SK-N-SH (cell line): ENCODE measurements around the gene KLHL14. TPM values are rescaled to one million over a fixed set of nuclear protein-coding genes. Genes with fewer than 3 reads are reported as not detected.

Experiments
- CTCF ChIA-PET: fragments of 300-600, 350-600 bp; formaldehyde crosslinking; extraction: SDS; loops from one replicate; lab custom pipeline; 2021; lab: Yijun Ruan, JAX
- POLR2A ChIA-PET: fragments of 350-600 bp; sonication (Branson Sonifier 250); formaldehyde crosslinking; extraction: SDS; loops from one replicate; lab custom pipeline; 2020; ENCODE audit warnings: antibody characterized with exemption, inconsistent platforms; lab: Yijun Ruan, JAX
- DNase-seq: peaks from one replicate; pipeline ENCODE4 v3.0.0; 2012
- H2AFZ ChIP-seq: fragments of 200-600 bp; sonication (generic); 2 replicates; pipeline ENCODE4 v1.8.1; 2016; ENCODE audit warnings: antibody characterized with exemption, mild to moderate bottlenecking, low read depth
- H3F3A ChIP-seq: fragments of 200-600 bp; sonication (generic); replicated peaks from 2 replicates; pipeline ENCODE3; 2016; ENCODE audit warnings: antibody characterized with exemption, mild to moderate bottlenecking; ENCODE audit not compliant: insufficient read depth
- H3K27ac ChIP-seq, 2 experiments: fragments of 200-500 bp in 1 of 2; fragments of 200-600 bp in 1 of 2; sonication (Bioruptor generic) in 1 of 2; sonication (generic), shearing (Covaris generic) in 1 of 2; 2 replicates each; pipeline versions ENCODE4 v1.5.1 to v1.6.1; 2014 to 2016; ENCODE audit warnings: low read depth in 2 of 2, inconsistent platforms in 1 of 2, low read length in 1 of 2, mild to moderate bottlenecking in 1 of 2, mixed read lengths in 1 of 2
- H3K27me3 ChIP-seq: fragments of 200-600 bp; sonication (generic), shearing (Covaris generic); 2 replicates; pipeline ENCODE4 v1.6.1; 2016; ENCODE audit warnings: mixed run types; ENCODE audit not compliant: insufficient read depth
- H3K36me3 ChIP-seq, 2 experiments: fragments of 200-500 bp in 1 of 2; fragments of 200-600 bp in 1 of 2; sonication (Bioruptor generic) in 1 of 2; sonication (generic) in 1 of 2; replicated peaks in 1 of 2; 2 replicates each; pipeline versions ENCODE3 to v1.5.1; 2014 to 2016; ENCODE audit warnings: low read length in 1 of 2, mild to moderate bottlenecking in 1 of 2; ENCODE audit not compliant: insufficient read depth in 2 of 2, control insufficient read depth in 1 of 2
- H3K4me1 ChIP-seq, 2 experiments: fragments of 200-500 bp in 1 of 2; fragments of 200-600 bp in 1 of 2; sonication (Bioruptor generic) in 1 of 2; sonication (generic), shearing (Covaris generic) in 1 of 2; 2 replicates each; pipeline versions ENCODE4 v1.5.1 to v1.6.1; 2014 to 2016; ENCODE audit warnings: low read depth in 1 of 2, low read length in 1 of 2, mixed run types in 1 of 2; ENCODE audit not compliant: insufficient read depth in 2 of 2, control insufficient read depth in 1 of 2
- H3K4me2 ChIP-seq: fragments of 200-600 bp; sonication (generic), shearing (Covaris generic); 2 replicates; pipeline ENCODE4 v1.6.1; 2017; ENCODE audit warnings: mixed run types
- H3K4me3 ChIP-seq, 2 experiments: fragments of 200-500 bp in 1 of 2; fragments of 200-600 bp in 1 of 2; sonication (Bioruptor generic) in 1 of 2; sonication (generic), shearing (Covaris generic) in 1 of 2; 2 replicates each; pipeline versions ENCODE4 v1.5.1 to v1.8.1; 2014 to 2016; ENCODE audit warnings: low read depth in 2 of 2, inconsistent platforms in 1 of 2, low read length in 1 of 2, mild to moderate bottlenecking in 1 of 2, mixed read lengths in 1 of 2, moderate library complexity in 1 of 2
- H3K79me2 ChIP-seq: fragments of 200-600 bp; sonication (generic); 2 replicates; pipeline ENCODE4 v1.8.1; 2017; ENCODE audit warnings: mild to moderate bottlenecking; ENCODE audit not compliant: insufficient read depth
- H3K9ac ChIP-seq: fragments of 200-600 bp; sonication (generic); 2 replicates; pipeline ENCODE4 v1.6.1; 2017; ENCODE audit warnings: mixed run types
- H3K9me2 ChIP-seq: fragments of 200-600 bp; sonication (generic); 2 replicates; pipeline ENCODE4 v1.6.1; 2017; ENCODE audit warnings: mixed run types
- H3K9me3 ChIP-seq: fragments of 200-600 bp; sonication (generic); 2 replicates; pipeline ENCODE4 v1.6.1; 2017; ENCODE audit warnings: mixed run types, mild to moderate bottlenecking, moderate library complexity
- H4K20me1 ChIP-seq: fragments of 200-600 bp; sonication (generic); 2 replicates; pipeline ENCODE4 v1.6.1; 2017; ENCODE audit warnings: mild to moderate bottlenecking, mixed run types; ENCODE audit not compliant: insufficient read depth
- CHD2 ChIP-seq: fragments of 150-350 bp; IDR thresholded peaks from 2 replicates; pipeline ENCODE4 v1.6.1; 2018; ENCODE audit warnings: low read length; ENCODE audit not compliant: partially characterized antibody
- CTCF ChIP-seq: fragments of 200-600 bp; sonication (generic); IDR thresholded peaks from 2 replicates; pipeline ENCODE4 v1.6.1; 2017; ENCODE audit warnings: antibody characterized with exemption, mild to moderate bottlenecking, moderate library complexity
- ELF1 ChIP-seq: IDR thresholded peaks from 2 replicates; pipeline ENCODE4 v1.4.0; 2012
- EP300 ChIP-seq, 2 experiments: IDR thresholded peaks; 2 replicates each; pipeline versions ENCODE4 v1.4.0 to v1.6.1; 2012; ENCODE audit warnings: borderline replicate concordance in 1 of 2, low read depth in 1 of 2, low read length in 1 of 2
- EZH2phosphoT487 ChIP-seq: fragments of 200-600 bp; sonication (generic); IDR thresholded peaks from 2 replicates; pipeline ENCODE4 v1.6.1; 2017; ENCODE audit warnings: low read depth, mixed run types, mild to moderate bottlenecking, antibody characterized with exemption, moderate library complexity, borderline replicate concordance
- GATA2 ChIP-seq: sonication (generic); formaldehyde crosslinking; IDR thresholded peaks from 2 replicates; pipeline ENCODE4 v1.5.0; 2020; ENCODE audit warnings: mild to moderate bottlenecking, missing genetic modification reagents
- MAX ChIP-seq: IDR thresholded peaks from 2 replicates; pipeline ENCODE4 v1.4.0; 2012; ENCODE audit warnings: low read depth
- MEF2A ChIP-seq: IDR thresholded peaks from 2 replicates; pipeline ENCODE4 v1.4.0; 2012; ENCODE audit warnings: low read depth, borderline replicate concordance
- MXI1 ChIP-seq: IDR thresholded peaks from 2 replicates; pipeline ENCODE4 v1.6.1; 2012; ENCODE audit warnings: mild to moderate bottlenecking, low read depth, low read length, improper control_type of control experiment
- RAD21 ChIP-seq: IDR thresholded peaks from 2 replicates; pipeline ENCODE4 v1.6.1; 2012; ENCODE audit warnings: mild to moderate bottlenecking, low read length
- RFX5 ChIP-seq: IDR thresholded peaks from 2 replicates; pipeline ENCODE4 v1.6.1; 2012; ENCODE audit warnings: mild to moderate bottlenecking, improper control_type of control experiment, low read length
- SIN3A ChIP-seq: IDR thresholded peaks from 2 replicates; pipeline ENCODE4 v1.6.1; 2012; ENCODE audit warnings: low read depth, mild to moderate bottlenecking, low read length, moderate library complexity, borderline replicate concordance
- TEAD4 ChIP-seq: IDR thresholded peaks from 2 replicates; pipeline ENCODE4 v1.4.0; 2012; ENCODE audit warnings: mild to moderate bottlenecking, borderline replicate concordance; ENCODE audit not compliant: insufficient read depth
- USF1 ChIP-seq: IDR thresholded peaks from 2 replicates; pipeline ENCODE4 v1.4.0; 2012; ENCODE audit warnings: low read depth, borderline replicate concordance
- USF2 ChIP-seq: fragments of 150-350 bp; IDR thresholded peaks from 2 replicates; pipeline ENCODE4 v1.6.1; 2017; ENCODE audit warnings: antibody characterized with exemption, low read length, low read depth, borderline replicate concordance
- YY1 ChIP-seq: IDR thresholded peaks from 2 replicates; pipeline ENCODE4 v1.4.0; 2012; ENCODE audit warnings: low read depth, mild to moderate bottlenecking
- ZBTB33 ChIP-seq: IDR thresholded peaks from 2 replicates; pipeline ENCODE4 v1.4.0; 2012; ENCODE audit warnings: low read depth, borderline replicate concordance
- WGBS: methylation state at CpG from one replicate; pipeline ENCODE4 v1.1.6; 2017; ENCODE audit warnings: low lambda C conversion rate; 5-methylcytosine and 5-hydroxymethylcytosine counted together
- polyA plus RNA-seq, 3 experiments: library from polyadenylated mRNA; depleted of rRNA; stranded (reverse); fragments of >200 nt; gene quantifications; 2 replicates each; pipeline ENCODE4 v1.2.3, GENCODE V29; 2012

KLHL14 gene
- polyA plus RNA-seq, 1 of the 3 experiments (the other 2 are of a cell fraction) = not detected

GRCh38 chr18:32802591-32803451 lies 30.0 kb upstream of the KLHL14 start:
- no peaks in the 10 kb centered on the region for H3K36me3 ChIP-seq
- 11% methylated on average over 8 of the region's 8 CpGs for WGBS
- no peaks in the 10 kb centered on the region for H3K9me2 ChIP-seq
- H3K4me3 ChIP-seq = no peak overlapping the region
- H3F3A ChIP-seq = no peaks in the 10 kb centered on the region
- no peaks in the 10 kb centered on the region for H3K4me1 ChIP-seq
- H4K20me1 ChIP-seq = no peaks in the 10 kb centered on the region
- no peak overlapping the region for H3K9ac ChIP-seq
- no peaks in the 10 kb centered on the region for H3K9me3 ChIP-seq
- H3K4me2 ChIP-seq = no peak overlapping the region
- no peak overlapping the region for H3K27ac ChIP-seq
- no peak for TF ChIP-seq ZBTB33
- no peak for TF ChIP-seq EP300 (IDR thresholded peaks at IDR 0.05; ENCODE audit: borderline replicate concordance in 1 of 2, low read depth in 1 of 2, low read length in 1 of 2)
- TF ChIP-seq USF2 = no peak
- no peak for TF ChIP-seq YY1
- no peak for TF ChIP-seq RAD21
- no peak for TF ChIP-seq TEAD4
- no peak for TF ChIP-seq MEF2A
- TF ChIP-seq CTCF = no peak
- TF ChIP-seq GATA2 (CRISPR knock-in tag) = no peak
- TF ChIP-seq RFX5 = no peak
- TF ChIP-seq MAX = no peak
- TF ChIP-seq ELF1 = no peak
- no peak for TF ChIP-seq SIN3A
- TF ChIP-seq EZH2phosphoT487 = no peak
- no peak for TF ChIP-seq CHD2
- TF ChIP-seq USF1 = no peak
- TF ChIP-seq MXI1 = no peak
- ChIA-PET POLR2A (no interaction called here), CTCF (interaction anchor here (0.9 to 1.5 kb wide), 3 partner anchors 11 to 88 kb away, joined by 3 read pairs; no protein-coding TSS in a partner anchor)
- no peak overlapping the region for H2AFZ ChIP-seq
- no peaks in the 10 kb centered on the region for H3K79me2 ChIP-seq
- no peaks in the 10 kb centered on the region for H3K27me3 ChIP-seq
- no peak for DNase-seq
